Activated CD4-positive, alpha-beta memory T cell treated with anti-CD3 and anti-CD28 coated beads for 36 hours (primary cell): ENCODE measurements around the gene RD3L. TPM values are rescaled to one million over a fixed set of nuclear protein-coding genes. Genes with fewer than 3 reads are reported as not detected.

Experiments used
- CTCF ChIA-PET: fragments of 350-600 bp; sonication (Branson Sonifier 250); formaldehyde crosslinking; loops from one replicate; lab custom pipeline; 2021; ENCODE audit warnings: antibody characterized with exemption, inconsistent platforms; lab: Charles Lee
- POLR2A ChIA-PET: fragments of 350-600 bp; sonication (Branson Sonifier 250); formaldehyde crosslinking; loops from one replicate; lab custom pipeline; 2021; ENCODE audit warnings: antibody characterized with exemption; lab: Charles Lee
- DNase-seq: peaks from one replicate; pipeline ENCODE4 v3.0.0-alpha.2; 2020
- H3K27ac Mint-ChIP-seq: one replicate; pipeline ENCODE4 v1.8.0; 2021; ENCODE audit warnings: mixed read lengths
- H3K27me3 Mint-ChIP-seq: one replicate; pipeline ENCODE4 v1.8.0; 2021; ENCODE audit warnings: mixed read lengths
- H3K36me3 Mint-ChIP-seq: one replicate; pipeline ENCODE4 v1.8.0; 2021; ENCODE audit warnings: mixed read lengths
- H3K4me1 Mint-ChIP-seq: one replicate; pipeline ENCODE4 v1.8.0; 2021; ENCODE audit warnings: low read depth, mixed read lengths
- H3K4me3 Mint-ChIP-seq: one replicate; pipeline ENCODE4 v1.8.0; 2021; ENCODE audit warnings: mild to moderate bottlenecking, mixed read lengths
- H3K9me3 Mint-ChIP-seq: one replicate; pipeline ENCODE4 v1.8.0; 2021; ENCODE audit warnings: mixed read lengths
- intact Hi-C: fragments of 100-400 bp; cut with micrococcal nuclease; formaldehyde crosslinking; loops from one replicate; pipeline ENCODE4 v1.15.1; 2023
- total RNA-seq, 2 experiments: library from RNA; stranded (reverse); gene quantifications; one replicate each; pipeline ENCODE4 v1.2.3, GENCODE V29; 2021

RD3L gene
- total RNA-seq, 2 experiments from 2014 or later = not detected

- H3K4me3 Mint-ChIP-seq = no peak overlapping the region
- intact Hi-C loops = no loop called here
- CTCF ChIA-PET = interaction anchor here (0.7 to 1.9 kb wide), 6 partner anchors 8 to 97 kb away, joined by 3 to 7 read pairs (median 6); no protein-coding TSS in a partner anchor
- H3K9me3 Mint-ChIP-seq = no peaks in the 10 kb centered on the region
- POLR2A ChIA-PET = no interaction called here
- H3K4me1 Mint-ChIP-seq = peaks cover 7% of the 10 kb centered on the region
- H3K27ac Mint-ChIP-seq = no peak overlapping the region
- H3K27me3 Mint-ChIP-seq = no peaks in the 10 kb centered on the region
- DNase-seq = no peak
- H3K36me3 Mint-ChIP-seq = peaks cover 2% of the 10 kb centered on the region
Measured at GRCh38 chr14:103905842-103906456, 36.4 kb downstream of the RD3L start.

GRCh38 chr14:103904493-103905107 is 37.7 kb downstream of the RD3L start:
- intact Hi-C loops = no loop called here
- no peaks in the 10 kb centered on the region for H3K9me3 Mint-ChIP-seq
- POLR2A ChIA-PET = no interaction called here
- CTCF ChIA-PET = interaction anchor here (0.6 to 1.9 kb wide), 5 partner anchors 16 to 172 kb away, joined by 3 to 12 read pairs (median 3); no protein-coding TSS in a partner anchor
- no peaks in the 10 kb centered on the region for H3K27me3 Mint-ChIP-seq
- peaks cover 3% of the 10 kb centered on the region for H3K4me1 Mint-ChIP-seq
- no peak overlapping the region for H3K4me3 Mint-ChIP-seq
- DNase-seq = no peak
- no peak overlapping the region for H3K27ac Mint-ChIP-seq
- no peaks in the 10 kb centered on the region for H3K36me3 Mint-ChIP-seq

DNA sequence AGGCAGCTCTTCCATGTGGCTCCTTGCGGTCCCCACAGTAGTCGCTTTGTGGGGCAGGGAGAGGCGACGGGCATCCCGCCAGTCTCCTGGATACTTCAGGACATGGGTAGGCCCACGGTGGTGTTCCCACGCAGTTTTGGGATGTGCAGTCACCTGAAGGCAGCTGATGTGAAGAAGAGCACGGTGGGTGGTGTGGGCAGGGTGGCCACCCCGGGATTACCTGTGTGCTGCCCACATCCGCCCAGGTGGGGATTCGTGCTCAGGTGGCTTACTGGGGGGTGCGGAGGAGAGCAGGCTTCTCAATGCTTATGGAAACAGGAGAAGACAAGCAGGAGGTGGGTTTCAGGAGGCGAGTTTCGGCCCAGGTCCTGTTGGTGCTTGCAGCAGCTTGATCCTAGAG is 42.5 kb downstream of the RD3L start:
- Mint-ChIP-seq H3K27ac (no peak overlapping the region), H3K4me1 (peaks cover 3% of the 10 kb centered on the region), H3K4me3 (no peak overlapping the region), H3K36me3 (no peaks in the 10 kb centered on the region), H3K9me3 (peaks cover 2% of the 10 kb centered on the region), H3K27me3 (no peaks in the 10 kb centered on the region)
- ChIA-PET CTCF (interaction anchor here (0.6 to 3.7 kb wide), 10 partner anchors 11 to 729 kb away, joined by 3 to 59 read pairs (median 16); a partner anchor contains a TSS), POLR2A (no interaction called here)
- intact Hi-C loops = no loop called here
- no peak for DNase-seq

DNA sequence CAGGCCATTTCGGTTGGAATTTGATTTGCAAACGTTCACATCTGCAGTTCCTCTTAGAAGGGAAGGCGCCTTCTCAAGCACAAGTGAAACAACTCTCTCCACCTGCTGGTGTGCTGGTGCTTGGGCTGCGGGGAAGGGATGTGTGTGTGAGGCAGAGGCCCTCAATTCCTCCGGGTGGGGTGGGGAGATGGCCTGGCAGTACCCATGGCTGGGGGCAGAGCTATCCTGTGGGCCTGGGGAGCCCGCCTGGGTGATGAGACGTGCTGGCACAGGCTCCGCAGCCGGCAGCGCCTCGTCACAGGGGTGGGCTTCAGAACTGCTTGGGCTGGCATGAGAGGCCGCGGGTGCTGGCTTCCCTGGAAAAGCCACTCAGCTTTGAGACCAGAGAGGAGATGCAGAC is 43.0 kb downstream of the RD3L start:
- Mint-ChIP-seq H3K36me3 (no peaks in the 10 kb centered on the region), H3K4me3 (no peak overlapping the region), H3K27me3 (no peaks in the 10 kb centered on the region), H3K9me3 (peaks cover 2% of the 10 kb centered on the region), H3K4me1 (peaks cover 3% of the 10 kb centered on the region), H3K27ac (no peak overlapping the region)
- intact Hi-C loops = no loop called here
- ChIA-PET CTCF (interaction anchor here (2.2 to 3.7 kb wide), 2 partner anchors 11 to 18 kb away, joined by 16 to 59 read pairs; no protein-coding TSS in a partner anchor), POLR2A (no interaction called here)
- DNase-seq = no peak

GRCh38 chr14:103898711-103899110 is 43.6 kb downstream of the RD3L start:
- Mint-ChIP-seq H3K27me3 (no peaks in the 10 kb centered on the region), H3K9me3 (peaks cover 2% of the 10 kb centered on the region), H3K4me1 (peaks cover 3% of the 10 kb centered on the region), H3K36me3 (no peaks in the 10 kb centered on the region), H3K27ac (no peak overlapping the region), H3K4me3 (no peak overlapping the region)
- POLR2A ChIA-PET = no interaction called here
- intact Hi-C loops = no loop called here
- CTCF ChIA-PET = interaction anchor here (1.0 to 3.7 kb wide), 2 partner anchors 12 to 18 kb away, joined by 4 to 59 read pairs; no protein-coding TSS in a partner anchor
- DNase-seq = no peak

DNA sequence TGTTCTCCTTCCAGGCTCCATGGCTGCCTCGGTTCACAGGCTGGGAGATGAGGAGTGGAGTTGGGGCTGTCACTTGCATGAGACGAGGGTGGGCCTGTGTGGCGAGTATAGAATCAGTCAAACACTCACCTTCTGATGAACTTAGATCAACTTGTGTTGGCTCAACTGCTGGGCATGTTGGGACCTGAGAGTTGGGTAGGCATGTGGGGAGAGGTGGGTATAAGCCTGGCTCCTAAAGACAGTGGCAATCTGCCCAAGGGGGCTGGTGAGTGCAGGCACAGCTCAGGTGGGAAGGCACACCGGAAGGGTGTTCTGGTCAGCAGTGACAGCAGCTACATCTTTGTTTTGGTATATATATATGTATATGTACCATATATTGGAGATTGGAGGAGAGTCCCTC is 44.1 kb downstream of the RD3L start:
- Mint-ChIP-seq H3K4me1 (peaks cover 3% of the 10 kb centered on the region), H3K4me3 (no peak overlapping the region), H3K9me3 (peaks cover 2% of the 10 kb centered on the region), H3K27me3 (no peaks in the 10 kb centered on the region), H3K36me3 (no peaks in the 10 kb centered on the region), H3K27ac (no peak overlapping the region)
- ChIA-PET CTCF (interaction anchor here (1.0 to 3.7 kb wide), 5 partner anchors 8 to 89 kb away, joined by 3 to 59 read pairs (median 4); no protein-coding TSS in a partner anchor), POLR2A (no interaction called here)
- intact Hi-C loops = no loop called here
- no peak for DNase-seq

GRCh38 chr14:103897075-103897947 is 45.0 kb downstream of the RD3L start:
- peaks cover 3% of the 10 kb centered on the region for H3K4me1 Mint-ChIP-seq
- peaks cover 2% of the 10 kb centered on the region for H3K9me3 Mint-ChIP-seq
- no peak overlapping the region for H3K27ac Mint-ChIP-seq
- H3K27me3 Mint-ChIP-seq = no peaks in the 10 kb centered on the region
- DNase-seq = no peak
- POLR2A ChIA-PET = no interaction called here
- CTCF ChIA-PET = interaction anchor here (1.0 to 2.1 kb wide), 3 partner anchors 9 to 88 kb away, joined by 3 to 7 read pairs (median 3); no protein-coding TSS in a partner anchor
- H3K4me3 Mint-ChIP-seq = no peak overlapping the region
- no peaks in the 10 kb centered on the region for H3K36me3 Mint-ChIP-seq
- intact Hi-C loops = no loop called here

DNA sequence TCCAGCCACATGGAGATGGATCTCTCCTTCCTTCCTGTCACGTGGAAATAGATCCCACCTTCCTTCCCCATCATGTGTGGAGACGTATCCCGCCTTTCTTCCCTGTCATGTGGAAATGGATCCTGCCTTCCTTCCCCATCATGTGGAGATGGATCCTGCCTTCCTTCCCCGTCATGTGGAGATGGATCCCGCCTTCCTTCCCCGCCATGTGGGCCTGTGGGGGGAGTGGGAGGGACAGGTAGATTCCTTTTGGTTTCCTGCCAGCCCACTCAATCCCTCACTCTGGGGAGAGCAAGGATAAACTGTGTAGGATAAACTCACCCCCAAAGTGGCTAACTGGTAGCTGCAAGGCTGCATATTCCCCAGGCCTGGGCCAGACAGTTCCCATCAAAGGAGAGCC is 45.8 kb downstream of the RD3L start:
- Mint-ChIP-seq H3K27ac (no peak overlapping the region), H3K9me3 (peaks cover 2% of the 10 kb centered on the region)
- CTCF ChIA-PET = interaction anchor here (2.1 kb wide), 1 partner anchor 10 kb away, joined by 7 read pairs; no protein-coding TSS in a partner anchor

DNA sequence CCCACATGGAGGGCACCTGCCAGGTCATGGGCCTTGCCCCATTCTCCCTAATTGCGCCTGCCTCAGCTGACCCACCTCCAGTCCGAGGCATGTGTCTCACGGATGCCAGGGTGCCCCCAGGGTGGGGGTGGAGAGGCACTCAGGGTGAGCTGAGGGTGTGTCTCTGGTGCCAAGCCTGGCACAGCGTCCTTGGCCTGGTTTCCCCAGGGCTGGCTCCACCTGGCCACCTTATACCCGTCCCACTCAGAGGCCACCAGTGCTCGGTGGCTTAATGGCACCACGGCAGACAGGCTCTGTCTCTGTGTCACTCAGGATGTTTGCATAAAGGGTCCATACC is 47.6 kb downstream of the RD3L start:
- intact Hi-C loops = no loop called here
- H3K27ac Mint-ChIP-seq = no peak overlapping the region
- no peaks in the 10 kb centered on the region for H3K36me3 Mint-ChIP-seq
- no peak overlapping the region for H3K4me3 Mint-ChIP-seq
- H3K4me1 Mint-ChIP-seq = no peaks in the 10 kb centered on the region
- no peaks in the 10 kb centered on the region for H3K27me3 Mint-ChIP-seq
- CTCF ChIA-PET = interaction anchor here (1.9 kb wide), 1 partner anchor 16 kb away, joined by 7 read pairs; no protein-coding TSS in a partner anchor
- peaks cover 2% of the 10 kb centered on the region for H3K9me3 Mint-ChIP-seq
- POLR2A ChIA-PET = no interaction called here
- DNase-seq = no peak

More for the DNA sequence above, 45.8 kb downstream of the RD3L start:
- Mint-ChIP-seq H3K36me3 (no peaks in the 10 kb centered on the region), H3K4me1 (peaks cover 3% of the 10 kb centered on the region), H3K27me3 (no peaks in the 10 kb centered on the region), H3K4me3 (no peak overlapping the region)
- DNase-seq = no peak
- intact Hi-C loops = no loop called here
- POLR2A ChIA-PET = no interaction called here

- no peaks in the 10 kb centered on the region for H3K4me1 Mint-ChIP-seq
- peaks cover 2% of the 10 kb centered on the region for H3K9me3 Mint-ChIP-seq
- no peak for DNase-seq
- H3K4me3 Mint-ChIP-seq = no peak overlapping the region
- intact Hi-C loops = no loop called here
- ChIA-PET POLR2A (no interaction called here), CTCF (interaction anchor here (1.9 kb wide), 1 partner anchor 16 kb away, joined by 7 read pairs; no protein-coding TSS in a partner anchor)
- H3K36me3 Mint-ChIP-seq = no peaks in the 10 kb centered on the region
- H3K27me3 Mint-ChIP-seq = no peaks in the 10 kb centered on the region
- no peak overlapping the region for H3K27ac Mint-ChIP-seq
Measured at GRCh38 chr14:103894034-103894722, 48.2 kb downstream of the RD3L start.

- DNase-seq = no peak
- Mint-ChIP-seq H3K27ac (no peak overlapping the region), H3K36me3 (no peaks in the 10 kb centered on the region), H3K27me3 (no peaks in the 10 kb centered on the region), H3K9me3 (peaks cover 2% of the 10 kb centered on the region), H3K4me3 (no peak overlapping the region), H3K4me1 (no peaks in the 10 kb centered on the region)
- ChIA-PET POLR2A (no interaction called here), CTCF (no interaction called here)
- intact Hi-C loops = no loop called here
Measured at GRCh38 chr14:103892247-103892646, 50.1 kb downstream of the RD3L start.
